Activated CD4-positive, alpha-beta T cell treated with anti-CD3 and anti-CD28 coated beads for 36 hours (primary cell): ENCODE measurements around the gene TRIM62. TPM values are rescaled to one million over a fixed set of nuclear protein-coding genes. Genes with fewer than 3 reads are reported as not detected.
"Not testable (repeated sequence)": the region's sequence is repeated elsewhere in the genome, so short reads cannot be mapped to it uniquely, and the experiment has no call there.

ENCODE experiments used
- ATAC-seq: fragments of 200-7000 bp; cut with Tn5 transposase; one replicate; pipeline ENCODE4 v1.10.0; 2021; ENCODE audit warnings: mild to moderate bottlenecking, moderate library complexity
- CTCF ChIA-PET: fragments of 350-600 bp; sonication (Branson Sonifier 250); formaldehyde crosslinking; loops from one replicate; lab custom pipeline; 2021; ENCODE audit warnings: antibody characterized with exemption; lab: Charles Lee
- POLR2A ChIA-PET: fragments of 350-600 bp; sonication (Branson Sonifier 250); formaldehyde crosslinking; loops from one replicate; lab custom pipeline; 2021; ENCODE audit warnings: antibody characterized with exemption, inconsistent platforms; lab: Charles Lee
- DNase-seq: peaks from one replicate; pipeline ENCODE4 v3.0.0-alpha.2; 2020
- H3K27ac Mint-ChIP-seq: one replicate; pipeline ENCODE4 v1.8.0; 2021; ENCODE audit warnings: mixed read lengths
- H3K27me3 Mint-ChIP-seq: one replicate; pipeline ENCODE4 v1.8.0; 2021; ENCODE audit warnings: mixed read lengths
- H3K36me3 Mint-ChIP-seq: one replicate; pipeline ENCODE4 v1.8.0; 2021; ENCODE audit warnings: low read depth, mixed read lengths
- H3K4me1 Mint-ChIP-seq: one replicate; pipeline ENCODE4 v1.8.0; 2021; ENCODE audit warnings: mixed read lengths
- H3K4me3 Mint-ChIP-seq: one replicate; pipeline ENCODE4 v1.8.0; 2021; ENCODE audit warnings: mild to moderate bottlenecking, moderate library complexity, mixed read lengths
- H3K9me3 Mint-ChIP-seq: one replicate; pipeline ENCODE4 v1.8.0; 2021; ENCODE audit warnings: low read depth, mixed read lengths
- intact Hi-C, 2 experiments: fragments of 100-400 bp; cut with DNase I in 1 of 2; cut with micrococcal nuclease in 1 of 2; formaldehyde crosslinking; loops; one replicate each; pipeline versions ENCODE4 v1.14.2 to v1.15.1; 2022 to 2024; cut with DNase I, micrococcal nuclease
- total RNA-seq, 2 experiments: library from RNA; stranded (reverse); gene quantifications; one replicate each; pipeline ENCODE4 v1.2.3, GENCODE V29; 2021

Gene TRIM62
- total RNA-seq, 2 experiments from 2014 or later: 3.6 to 3.7 TPM

GRCh38 chr1:33130297-33130696, 51.5 kb downstream of the TRIM62 start:
- intact Hi-C loops: no loop called here
- DNase-seq (peak; percentile 60), ATAC-seq (peak; percentile 34)
- H3K4me3 Mint-ChIP-seq: no peak overlapping the region
- no peaks in the 10 kb centered on the region for H3K27me3 Mint-ChIP-seq
- peak overlapping the region; percentile 27 for H3K27ac Mint-ChIP-seq
- no peaks in the 10 kb centered on the region for H3K9me3 Mint-ChIP-seq
- H3K4me1 Mint-ChIP-seq: peaks cover 46% of the 10 kb centered on the region
- POLR2A ChIA-PET: no interaction called here
- peaks cover 12% of the 10 kb centered on the region for H3K36me3 Mint-ChIP-seq
- CTCF ChIA-PET: interaction anchor here (0.9 kb wide), 1 partner anchor 143 kb away, joined by 4 read pairs; no protein-coding TSS in a partner anchor

- POLR2A ChIA-PET: no interaction called here
- CTCF ChIA-PET: no interaction called here
- Mint-ChIP-seq H3K4me1 (peaks cover 47% of the 10 kb centered on the region), H3K27me3 (no peaks in the 10 kb centered on the region), H3K27ac (peak overlapping the region; percentile 24), H3K9me3 (no peaks in the 10 kb centered on the region), H3K36me3 (peaks cover 21% of the 10 kb centered on the region), H3K4me3 (peak overlapping the region; percentile 97)
- intact Hi-C loops: loop anchor here in 1 of 2 experiments (5.0 to 10.0 kb wide), 2 partner anchors 129 to 216 kb away; partner anchors contain the start of gene ZNF362
- ATAC-seq: no peak
- no peak for DNase-seq
These were observed 53.1 kb downstream of the TRIM62 start for GRCh38 chr1:33128781-33129180.

GRCh38 chr1:33127001-33127823, 54.6 kb downstream of the TRIM62 start:
- CTCF ChIA-PET: interaction anchor here (0.6 to 2.4 kb wide), 28 partner anchors 8 to 467 kb away, joined by 3 to 19 read pairs (median 3); partner anchors contain the start of genes RNF19B, TRIM62 and ZSCAN20
- Mint-ChIP-seq H3K27me3 (no peaks in the 10 kb centered on the region), H3K9me3 (no peaks in the 10 kb centered on the region), H3K4me3 (peak overlapping the region; percentile 97), H3K27ac (peak overlapping the region; percentile 98), H3K4me1 (peaks cover 40% of the 10 kb centered on the region), H3K36me3 (peaks cover 18% of the 10 kb centered on the region)
- ATAC-seq (peak; percentile 95), DNase-seq (peak; percentile 99)
- intact Hi-C loops: loop anchor here (1.0 to 10.0 kb wide), 14 partner anchors 28 to 477 kb away; partner anchors contain the start of genes ZNF362 (in 2 of the 2), AK2 (in 1 of the 2), AZIN2 (in 1 of the 2) and PHC2 (in 1 of the 2)
- POLR2A ChIA-PET: interaction anchor here (0.5 to 1.4 kb wide), 12 partner anchors 33 to 1185 kb away, joined by 3 to 14 read pairs (median 3); partner anchors contain the start of genes AZIN2, BSDC1, RBBP4 and TRIM62

DNA sequence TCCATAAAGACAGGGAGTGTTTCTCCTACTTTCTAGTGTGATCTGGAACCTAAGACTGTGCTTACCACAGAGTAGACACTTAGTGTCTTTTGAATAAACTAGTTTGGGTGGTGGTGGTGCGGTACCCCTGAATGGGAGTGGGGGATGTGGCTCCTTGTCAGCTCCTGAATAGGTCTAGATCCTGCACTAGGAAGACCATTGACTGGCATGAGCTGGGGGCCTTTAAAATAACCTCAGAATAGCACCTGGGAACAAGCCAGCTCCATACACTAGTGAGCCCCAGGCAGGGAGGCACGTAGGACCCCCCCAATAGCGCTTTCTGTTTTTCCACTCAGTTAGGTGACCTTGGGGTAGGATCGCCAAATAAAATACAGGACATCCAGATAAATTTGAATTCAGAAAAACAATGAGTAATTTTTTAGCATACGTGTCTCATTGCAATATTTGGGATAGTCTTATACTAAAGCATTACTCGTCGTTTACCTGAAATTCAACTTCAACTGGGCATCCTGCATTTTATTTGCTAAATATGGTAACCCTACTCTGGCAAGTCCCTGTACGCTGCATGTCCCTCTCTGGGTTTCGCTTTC, 55.3 kb downstream of the TRIM62 start:
- POLR2A ChIA-PET: interaction anchor here (0.6 to 1.4 kb wide), 8 partner anchors 34 to 476 kb away, joined by 3 to 14 read pairs (median 4); partner anchors contain the start of genes AZIN2, RBBP4, TRIM62 and ZBTB8OS
- H3K4me1 Mint-ChIP-seq: peaks cover 38% of the 10 kb centered on the region
- H3K4me3 Mint-ChIP-seq: peak overlapping the region; percentile 97
- H3K9me3 Mint-ChIP-seq: no peaks in the 10 kb centered on the region
- CTCF ChIA-PET: interaction anchor here (0.6 to 2.4 kb wide), 25 partner anchors 9 to 345 kb away, joined by 3 to 19 read pairs (median 3); partner anchors contain the start of genes RNF19B, TRIM62 and ZSCAN20
- DNase-seq (no peak), ATAC-seq (peak; percentile 2)
- H3K36me3 Mint-ChIP-seq: peaks cover 18% of the 10 kb centered on the region
- H3K27ac Mint-ChIP-seq: peak overlapping the region; percentile 98
- H3K27me3 Mint-ChIP-seq: no peaks in the 10 kb centered on the region
- intact Hi-C loops: loop anchor here in 1 of 2 experiments (2.0 to 10.0 kb wide), 3 partner anchors 54 to 218 kb away; partner anchors contain the start of gene ZNF362

DNA sequence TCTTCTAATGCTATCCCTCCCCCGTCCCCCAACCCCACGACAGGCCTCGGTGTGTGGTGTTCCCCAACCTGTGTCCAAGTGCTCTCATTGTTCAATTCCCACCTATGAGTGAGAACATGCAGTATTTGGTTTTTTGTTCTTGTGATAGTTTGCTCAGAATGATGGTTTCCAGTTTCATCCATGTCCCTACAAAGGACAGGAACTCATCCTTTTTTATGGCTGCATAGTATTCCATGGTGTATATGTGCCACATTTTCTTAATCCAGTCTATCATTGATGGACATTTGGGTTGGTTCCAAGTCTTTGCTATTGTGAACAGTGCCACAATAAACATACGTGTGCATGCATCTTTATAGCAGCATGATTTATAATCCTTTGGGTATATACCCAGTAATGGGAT, 57.2 kb downstream of the TRIM62 start:
- CTCF ChIA-PET: interaction anchor here (0.6 kb wide), 1 partner anchor 8 kb away, joined by 3 read pairs; no protein-coding TSS in a partner anchor
- ATAC-seq, H3K4me3 Mint-ChIP-seq, H3K9me3 Mint-ChIP-seq, POLR2A ChIA-PET, DNase-seq, H3K27ac Mint-ChIP-seq, H3K27me3 Mint-ChIP-seq: not testable (repeated sequence)
- intact Hi-C loops: loop anchor here in 1 of 2 experiments (5.0 to 10.0 kb wide), 2 partner anchors 133 to 220 kb away; partner anchors contain the start of gene ZNF362
- Mint-ChIP-seq H3K4me1 (peaks cover 28% of the 10 kb centered on the region), H3K36me3 (peaks cover 18% of the 10 kb centered on the region)

- DNase-seq (no peak), ATAC-seq (no peak)
- no peaks in the 10 kb centered on the region for H3K9me3 Mint-ChIP-seq
- H3K4me1 Mint-ChIP-seq: peaks cover 14% of the 10 kb centered on the region
- intact Hi-C loops: loop anchor here in 1 of 2 experiments (10.0 kb wide), 1 partner anchor 222 kb away; no protein-coding TSS in a partner anchor
- H3K4me3 Mint-ChIP-seq: no peak overlapping the region
- peaks cover 18% of the 10 kb centered on the region for H3K36me3 Mint-ChIP-seq
- POLR2A ChIA-PET: no interaction called here
- CTCF ChIA-PET: interaction anchor here (0.5 kb wide), 1 partner anchor 163 kb away, joined by 3 read pairs; no protein-coding TSS in a partner anchor
- no peaks in the 10 kb centered on the region for H3K27me3 Mint-ChIP-seq
- H3K27ac Mint-ChIP-seq: peak overlapping the region; percentile 14
These were observed 58.6 kb downstream of the TRIM62 start for GRCh38 chr1:33123266-33123665.

DNA sequence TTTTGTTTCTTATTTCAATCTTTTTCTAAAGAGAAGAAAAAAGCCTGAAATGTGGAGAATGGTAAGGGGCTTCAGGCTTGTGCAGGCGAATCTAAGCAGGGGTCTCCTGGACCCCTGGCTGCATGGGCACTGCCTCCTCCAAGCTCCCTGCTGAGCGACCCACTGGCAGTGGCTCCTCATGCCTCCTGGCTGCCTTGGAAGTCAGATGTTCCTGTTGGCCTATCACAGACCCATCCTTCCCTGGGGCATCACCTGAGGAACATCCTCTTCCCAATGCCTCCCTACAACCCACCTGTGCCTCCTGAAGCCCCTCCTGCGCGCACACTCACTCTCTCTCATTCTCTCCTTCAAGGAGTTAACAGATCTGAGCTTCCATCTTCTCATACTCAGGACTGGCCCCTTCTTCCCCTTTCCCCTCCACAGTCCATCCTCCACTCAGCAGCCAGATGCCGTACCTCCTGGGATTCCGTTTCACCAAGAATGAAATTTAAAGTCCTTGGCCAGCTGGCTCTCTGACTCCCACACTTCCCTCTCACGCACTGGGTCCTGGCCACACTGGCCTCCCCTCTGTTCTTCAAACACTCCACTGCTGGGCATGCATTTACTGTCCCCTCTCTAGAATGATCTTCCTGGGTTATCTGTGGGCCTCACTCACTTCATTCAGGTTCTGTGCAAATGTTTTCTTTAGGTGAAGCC, 59.2 kb downstream of the TRIM62 start:
- Mint-ChIP-seq H3K27ac (no peak overlapping the region), H3K9me3 (no peaks in the 10 kb centered on the region), H3K4me3 (no peak overlapping the region), H3K4me1 (peaks cover 12% of the 10 kb centered on the region), H3K36me3 (peaks cover 18% of the 10 kb centered on the region), H3K27me3 (no peaks in the 10 kb centered on the region)
- ChIA-PET CTCF (no interaction called here), POLR2A (no interaction called here)
- DNase-seq: no peak
- intact Hi-C loops: loop anchor here (1.0 to 10.0 kb wide), 2 partner anchors 12 to 222 kb away; no protein-coding TSS in a partner anchor
- no peak for ATAC-seq

DNA sequence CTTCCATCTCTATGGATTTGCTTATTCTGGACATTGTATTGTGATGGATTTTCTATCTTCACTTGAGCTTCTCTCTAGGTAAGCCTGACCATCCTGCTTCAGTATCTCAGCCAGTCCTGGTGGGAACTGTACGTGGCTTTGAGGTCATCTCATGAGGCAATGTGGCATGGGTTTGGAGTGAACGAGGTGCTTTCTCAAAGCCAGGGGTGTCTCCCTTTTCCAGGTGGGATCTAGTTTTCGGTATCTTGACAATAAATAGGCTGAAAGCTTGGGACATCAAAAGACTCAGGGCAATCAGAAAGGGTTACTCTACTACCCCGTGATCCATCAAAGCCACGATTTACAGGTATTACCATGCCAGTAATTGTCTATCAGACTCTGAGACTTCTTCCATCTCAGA, 60.1 kb downstream of the TRIM62 start:
- Mint-ChIP-seq H3K36me3 (peaks cover 18% of the 10 kb centered on the region), H3K27me3 (no peaks in the 10 kb centered on the region), H3K4me1 (peaks cover 12% of the 10 kb centered on the region), H3K9me3 (no peaks in the 10 kb centered on the region), H3K27ac (no peak overlapping the region), H3K4me3 (no peak overlapping the region)
- intact Hi-C loops: loop anchor here (1.0 to 10.0 kb wide), 2 partner anchors 13 to 223 kb away; no protein-coding TSS in a partner anchor
- no peak for ATAC-seq
- ChIA-PET CTCF (interaction anchor here (0.6 kb wide), 1 partner anchor 217 kb away, joined by 3 read pairs; no protein-coding TSS in a partner anchor), POLR2A (no interaction called here)
- no peak for DNase-seq

DNA sequence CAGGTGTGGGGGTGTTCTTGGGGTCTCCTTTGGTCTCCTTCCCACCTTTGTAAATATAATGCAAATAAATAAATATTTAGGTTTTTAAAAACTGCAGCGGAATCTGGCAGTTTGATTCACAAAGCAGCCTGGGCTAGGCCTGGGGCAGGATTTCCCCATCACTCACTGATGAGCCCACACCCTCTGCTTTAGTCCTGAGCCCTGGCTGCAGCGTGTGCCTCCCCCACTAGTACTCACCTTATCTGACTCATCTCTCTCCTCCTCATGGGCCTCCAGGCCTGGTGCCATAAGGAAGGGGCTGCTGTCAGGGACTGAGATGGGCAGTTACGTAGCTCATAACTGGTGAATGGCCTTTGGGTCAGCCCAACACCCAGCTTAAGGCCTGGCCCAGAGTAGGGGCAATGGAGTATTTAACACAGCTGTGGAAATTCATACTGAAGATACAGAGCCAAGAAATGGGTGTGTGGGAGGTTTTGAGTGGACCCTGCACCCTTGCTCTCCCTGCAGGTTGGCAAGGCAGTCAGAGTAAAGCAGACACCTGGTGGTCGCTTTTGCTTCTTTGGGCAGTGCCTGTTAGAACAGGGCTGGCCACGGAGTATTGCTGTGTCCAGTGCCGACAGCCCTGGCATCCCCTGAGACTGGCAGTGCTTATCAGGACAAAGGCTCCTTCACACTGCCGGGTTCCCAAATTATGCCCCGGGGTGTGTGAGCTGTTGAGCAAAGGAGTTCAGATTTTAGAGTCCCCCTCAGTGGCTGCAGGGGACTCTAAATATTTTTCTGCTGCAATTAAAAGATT, 61.2 kb downstream of the TRIM62 start:
- H3K27ac Mint-ChIP-seq: no peak overlapping the region
- CTCF ChIA-PET: no interaction called here
- no peak for ATAC-seq

More for the DNA sequence above, 61.2 kb downstream of the TRIM62 start:
- DNase-seq: no peak
- peaks cover 12% of the 10 kb centered on the region for H3K36me3 Mint-ChIP-seq
- no peaks in the 10 kb centered on the region for H3K27me3 Mint-ChIP-seq
- H3K4me3 Mint-ChIP-seq: no peak overlapping the region
- no peaks in the 10 kb centered on the region for H3K9me3 Mint-ChIP-seq
- POLR2A ChIA-PET: no interaction called here
- H3K4me1 Mint-ChIP-seq: peaks cover 4% of the 10 kb centered on the region
- intact Hi-C loops: loop anchor here in 1 of 2 experiments (10.0 kb wide), 1 partner anchor 224 kb away; no protein-coding TSS in a partner anchor
